H9 (cell line): ENCODE results near the gene KRTAP10-3. TPM values are rescaled to one million over a fixed set of nuclear protein-coding genes. Genes with fewer than 3 reads are reported as not detected.

Experiments
- DNase-seq: peaks from one replicate; pipeline ENCODE4 v3.0.0-alpha.2; 2017
- H2AFZ ChIP-seq: one replicate; pipeline ENCODE4 v1.6.1; 2013; ENCODE audit warnings: mild to moderate bottlenecking, low read length, control low read depth, moderate library complexity
- H2AK5ac ChIP-seq: 2 replicates; pipeline ENCODE4 v1.6.1; 2013; ENCODE audit warnings: low read length, control low read depth, mixed read lengths; ENCODE audit not compliant: insufficient read length
- H2BK120ac ChIP-seq: one replicate; pipeline ENCODE4 v1.6.1; 2013; ENCODE audit warnings: low read depth, mild to moderate bottlenecking, low read length, control low read depth, inconsistent platforms; ENCODE audit not compliant: poor library complexity, severe bottlenecking
- H2BK12ac ChIP-seq: 2 replicates; pipeline ENCODE4 v1.6.1; 2013; ENCODE audit warnings: low read length, control low read depth, mixed read lengths, low read depth; ENCODE audit not compliant: insufficient read length
- H2BK15ac ChIP-seq: 2 replicates; pipeline ENCODE4 v1.6.1; 2013; ENCODE audit warnings: low read depth, low read length, control low read depth
- H2BK20ac ChIP-seq: one replicate; pipeline ENCODE4 v1.6.1; 2013; ENCODE audit warnings: low read depth, mild to moderate bottlenecking, low read length, control low read depth, inconsistent platforms; ENCODE audit not compliant: poor library complexity, severe bottlenecking
- H2BK5ac ChIP-seq: 2 replicates; pipeline ENCODE4 v1.6.1; 2013; ENCODE audit warnings: low read length, control low read depth, mixed read lengths; ENCODE audit not compliant: insufficient read length
- H3K14ac ChIP-seq: 2 replicates; pipeline ENCODE4 v1.6.1; 2013; ENCODE audit warnings: low read length, control low read depth; ENCODE audit not compliant: insufficient read depth
- H3K18ac ChIP-seq: 2 replicates; pipeline ENCODE4 v1.6.1; 2013; ENCODE audit warnings: low read depth, mild to moderate bottlenecking, mixed read lengths, low read length, control low read depth; ENCODE audit not compliant: insufficient read length
- H3K23ac ChIP-seq: 2 replicates; pipeline ENCODE4 v1.6.1; 2013; ENCODE audit warnings: low read length, control low read depth, mixed read lengths, low read depth; ENCODE audit not compliant: insufficient read length
- H3K23me2 ChIP-seq: 2 replicates; pipeline ENCODE4 v1.6.1; 2013; ENCODE audit warnings: low read depth, mild to moderate bottlenecking, mixed read lengths, low read length, control low read depth; ENCODE audit not compliant: insufficient read length, poor library complexity, severe bottlenecking
- H3K27ac ChIP-seq: 2 replicates; pipeline ENCODE4 v1.5.1; 2013; ENCODE audit warnings: low read length, control low read depth, mixed read lengths, low read depth; ENCODE audit not compliant: insufficient read length
- H3K27me3 ChIP-seq: 2 replicates; pipeline ENCODE4 v1.6.1; 2013; ENCODE audit warnings: low read length, control low read depth, inconsistent platforms; ENCODE audit not compliant: insufficient read depth
- H3K4ac ChIP-seq: 2 replicates; pipeline ENCODE4 v1.6.1; 2013; ENCODE audit warnings: low read depth, mild to moderate bottlenecking, control low read depth, inconsistent platforms, low read length, moderate library complexity
- H3K4me1 ChIP-seq: 2 replicates; pipeline ENCODE4 v1.6.1; 2013; ENCODE audit warnings: low read length, control low read depth, inconsistent platforms; ENCODE audit not compliant: insufficient read depth
- H3K4me2 ChIP-seq: 2 replicates; pipeline ENCODE4 v1.6.1; 2013; ENCODE audit warnings: low read length, control low read depth, mixed read lengths; ENCODE audit not compliant: insufficient read length, insufficient read depth
- H3K56ac ChIP-seq: 2 replicates; pipeline ENCODE4 v1.6.1; 2013; ENCODE audit warnings: low read depth, mild to moderate bottlenecking, mixed read lengths, low read length, control low read depth; ENCODE audit not compliant: insufficient read length
- H3K79me1 ChIP-seq: 2 replicates; pipeline ENCODE4 v1.6.1; 2013; ENCODE audit warnings: low read depth, mild to moderate bottlenecking, moderate library complexity, low read length, control low read depth, inconsistent platforms; ENCODE audit not compliant: insufficient read depth, poor library complexity, severe bottlenecking
- H3K79me2 ChIP-seq: 2 replicates; pipeline ENCODE4 v1.6.1; 2013; ENCODE audit warnings: low read length, control low read depth, inconsistent platforms; ENCODE audit not compliant: insufficient read depth
- H3K9ac ChIP-seq: 2 replicates; pipeline ENCODE4 v1.6.1; 2013; ENCODE audit warnings: low read length, control low read depth, mixed read lengths; ENCODE audit not compliant: insufficient read length; ENCODE audit errors: extremely low read depth
- H3K9me3 ChIP-seq: one replicate; pipeline ENCODE4 v1.6.1; 2013; ENCODE audit warnings: low read depth, low read length, inconsistent platforms; ENCODE audit not compliant: control insufficient read depth
- H3T11ph ChIP-seq: one replicate; pipeline ENCODE4 v1.6.1; 2013; ENCODE audit warnings: mild to moderate bottlenecking, low read length, control low read depth, inconsistent platforms
- H4K20me1 ChIP-seq: one replicate; pipeline ENCODE4 v1.6.1; 2013; ENCODE audit not compliant: control insufficient read depth, insufficient read length, insufficient read depth
- H4K5ac ChIP-seq: 2 replicates; pipeline ENCODE4 v1.6.1; 2013; ENCODE audit warnings: low read depth, mild to moderate bottlenecking, mixed read lengths, low read length, control low read depth; ENCODE audit not compliant: insufficient read length
- H4K8ac ChIP-seq: replicated peaks from 2 replicates; pipeline ENCODE4 v1.6.1; 2013; ENCODE audit warnings: low read length, control low read depth, mixed read lengths, low read depth; ENCODE audit not compliant: insufficient read length
- H4K91ac ChIP-seq: 2 replicates; pipeline ENCODE4 v1.6.1; 2013; ENCODE audit warnings: low read depth, mild to moderate bottlenecking, moderate library complexity, mixed read lengths, low read length, control low read depth; ENCODE audit not compliant: insufficient read length
- H3K27ac Mint-ChIP-seq, 3 experiments: 2 replicates in 2 of 3; 3 replicates in 1 of 3; pipeline ENCODE4 v1.8.0; 2020 to 2021; ENCODE audit warnings: mixed read lengths in 3 of 3, mild to moderate bottlenecking in 1 of 3, moderate library complexity in 1 of 3
- H3K27me3 Mint-ChIP-seq: 2 replicates; pipeline ENCODE4 v1.8.0; 2021; ENCODE audit warnings: low read depth, mild to moderate bottlenecking, moderate library complexity, mixed read lengths
- H3K36me3 Mint-ChIP-seq, 3 experiments: 2 replicates in 2 of 3; 3 replicates in 1 of 3; pipeline ENCODE4 v1.8.0; 2020 to 2021; ENCODE audit warnings: low read depth in 3 of 3, mixed read lengths in 3 of 3; ENCODE audit not compliant: insufficient read depth in 1 of 3
- H3K4me1 Mint-ChIP-seq, 2 experiments: 2 replicates each; pipeline ENCODE4 v1.8.0; 2020; ENCODE audit warnings: mixed read lengths in 2 of 2
- H3K4me3 Mint-ChIP-seq, 2 experiments: 2 replicates in 1 of 2; 3 replicates in 1 of 2; pipeline ENCODE4 v1.8.0; 2020 to 2021; ENCODE audit warnings: mild to moderate bottlenecking in 2 of 2, mixed read lengths in 2 of 2, moderate library complexity in 1 of 2
- H3K9me3 Mint-ChIP-seq, 2 experiments: 2 replicates in 1 of 2; 3 replicates in 1 of 2; pipeline ENCODE4 v1.8.0; 2020; ENCODE audit warnings: mild to moderate bottlenecking in 2 of 2, mixed read lengths in 2 of 2, moderate library complexity in 1 of 2
- CTCF ChIP-seq: fragments of 200-600 bp; sonication (generic); conservative IDR thresholded peaks from 3 replicates; pipeline ENCODE4 v1.8.0; 2021; ENCODE audit warnings: antibody characterized with exemption, mild to moderate bottlenecking
- WGBS: extraction: QIAGEN DNeasy Blood & Tissue Kit; methylation state at CpG from one replicate; pipeline ENCODE4 v1.1.7; 2013; ENCODE audit warnings: missing lambda C conversion rate, low lambda C conversion rate, mixed read lengths; ENCODE audit not compliant: insufficient read length; ENCODE audit errors: extremely low coverage; 5-methylcytosine and 5-hydroxymethylcytosine counted together
- total RNA-seq: library from RNA; stranded (reverse); gene quantifications from 2 replicates; pipeline ENCODE4 v1.2.1, GENCODE V29; 2021

The KRTAP10-3 gene
- total RNA-seq, 1 experiment from 2014 or later = not detected

- H3K27ac Mint-ChIP-seq = no peak overlapping the region
- peaks cover 14% of the 10 kb centered on the region for H3K27me3 Mint-ChIP-seq
- Histone ChIP-seq H4K8ac (no peak overlapping the region), H3K9ac (no peak overlapping the region), H3K4me2 (no peak overlapping the region), H4K91ac (no peak overlapping the region), H3K79me1 (no peaks in the 10 kb centered on the region), H3K4me1 (no peaks in the 10 kb centered on the region), H2BK12ac (no peak overlapping the region), H4K20me1 (no peaks in the 10 kb centered on the region), H3T11ph (no peak overlapping the region), H3K4ac (no peak overlapping the region), H2BK120ac (no peak overlapping the region), H2BK15ac (no peak overlapping the region), H3K27me3 (no peaks in the 10 kb centered on the region), H3K18ac (no peak overlapping the region), H2AK5ac (no peak overlapping the region), H3K14ac (no peak overlapping the region), H3K9me3 (no peaks in the 10 kb centered on the region), H3K23me2 (no peaks in the 10 kb centered on the region), H2BK5ac (no peak overlapping the region), H2BK20ac (no peak overlapping the region), H4K5ac (no peak overlapping the region), H3K27ac (no peak overlapping the region), H3K56ac (no peak overlapping the region), H3K23ac (no peak overlapping the region), H3K79me2 (no peaks in the 10 kb centered on the region), H2AFZ (no peak overlapping the region)
- peaks cover 2 to 8% (median 4%) of the 10 kb centered on the region in 3 experiments; a peak in 4 of 7 replicates for H3K36me3 Mint-ChIP-seq
- no peak for TF ChIP-seq CTCF
- no CpG with 5 or more reads among the region's 31 CpGs for WGBS
- H3K4me1 Mint-ChIP-seq = peaks cover 4 to 8% of the 10 kb centered on the region in 2 experiments; a peak in 2 of 4 replicates
- DNase-seq = no peak
- H3K9me3 Mint-ChIP-seq = no peaks in the 10 kb centered on the region
- H3K4me3 Mint-ChIP-seq = no peak overlapping the region
Observed at GRCh38 chr21:44520326-44521300, 38.0 kb downstream of the KRTAP10-3 start.
